Stimulated activated CD8-positive, alpha-beta memory T cell treated with anti-CD3 and anti-CD28 coated beads, Interleukin-4, amount 100 ng/mL, for 48 hours (primary cell): ENCODE measurements around the gene SCUBE1.

Experiments
- DNase-seq: peaks from one replicate; pipeline ENCODE4 v3.0.0-alpha.2; 2020

The SCUBE1 gene

GRCh38 chr22:43209523-43209890 is 133.7 kb downstream of the SCUBE1 start:
- DNase-seq, result no peak

- no peak for DNase-seq
These were observed 134.3 kb downstream of the SCUBE1 start for GRCh38 chr22:43208703-43209522.

GRCh38 chr22:43207849-43208702 is 135.1 kb downstream of the SCUBE1 start:
- DNase-seq, result no peak

GRCh38 chr22:43207386-43207785 is 135.8 kb downstream of the SCUBE1 start:
- DNase-seq, result no peak

GRCh38 chr22:43206509-43207161 is 136.5 kb downstream of the SCUBE1 start:
- DNase-seq, result no peak

GRCh38 chr22:43205748-43206508 is 137.2 kb downstream of the SCUBE1 start:
- DNase-seq, result no peak

GRCh38 chr22:43205261-43205691 is 137.9 kb downstream of the SCUBE1 start:
- no peak for DNase-seq

GRCh38 chr22:43203471-43203981 is 139.6 kb downstream of the SCUBE1 start:
- DNase-seq, result no peak

- no peak for DNase-seq
These were observed 140.3 kb downstream of the SCUBE1 start for GRCh38 chr22:43202756-43203410.

GRCh38 chr22:43202326-43202725 is 140.8 kb downstream of the SCUBE1 start:
- DNase-seq, result no peak

- DNase-seq, result no peak
These were observed 141.5 kb downstream of the SCUBE1 start for GRCh38 chr22:43201486-43202219.

GRCh38 chr22:43200555-43200954 is 142.6 kb downstream of the SCUBE1 start:
- no peak for DNase-seq

GRCh38 chr22:43200031-43200430 is 143.1 kb downstream of the SCUBE1 start:
- no peak for DNase-seq

GRCh38 chr22:43199541-43199940 is 143.6 kb downstream of the SCUBE1 start:
- DNase-seq, result no peak

GRCh38 chr22:43198936-43199335 is 144.2 kb downstream of the SCUBE1 start:
- DNase-seq, result no peak

- no peak for DNase-seq
These were observed 145.0 kb downstream of the SCUBE1 start for GRCh38 chr22:43198126-43198525.

GRCh38 chr22:43197271-43197941 is 145.8 kb downstream of the SCUBE1 start:
- DNase-seq, result no peak

GRCh38 chr22:43191831-43192230 is 151.3 kb downstream of the SCUBE1 start:
- DNase-seq, result no peak

- DNase-seq, result no peak
These were observed 154.2 kb downstream of the SCUBE1 start for GRCh38 chr22:43188829-43189545.
